Measurements from ENCODE around the gene LNPEP.

The LNPEP gene

DNA sequence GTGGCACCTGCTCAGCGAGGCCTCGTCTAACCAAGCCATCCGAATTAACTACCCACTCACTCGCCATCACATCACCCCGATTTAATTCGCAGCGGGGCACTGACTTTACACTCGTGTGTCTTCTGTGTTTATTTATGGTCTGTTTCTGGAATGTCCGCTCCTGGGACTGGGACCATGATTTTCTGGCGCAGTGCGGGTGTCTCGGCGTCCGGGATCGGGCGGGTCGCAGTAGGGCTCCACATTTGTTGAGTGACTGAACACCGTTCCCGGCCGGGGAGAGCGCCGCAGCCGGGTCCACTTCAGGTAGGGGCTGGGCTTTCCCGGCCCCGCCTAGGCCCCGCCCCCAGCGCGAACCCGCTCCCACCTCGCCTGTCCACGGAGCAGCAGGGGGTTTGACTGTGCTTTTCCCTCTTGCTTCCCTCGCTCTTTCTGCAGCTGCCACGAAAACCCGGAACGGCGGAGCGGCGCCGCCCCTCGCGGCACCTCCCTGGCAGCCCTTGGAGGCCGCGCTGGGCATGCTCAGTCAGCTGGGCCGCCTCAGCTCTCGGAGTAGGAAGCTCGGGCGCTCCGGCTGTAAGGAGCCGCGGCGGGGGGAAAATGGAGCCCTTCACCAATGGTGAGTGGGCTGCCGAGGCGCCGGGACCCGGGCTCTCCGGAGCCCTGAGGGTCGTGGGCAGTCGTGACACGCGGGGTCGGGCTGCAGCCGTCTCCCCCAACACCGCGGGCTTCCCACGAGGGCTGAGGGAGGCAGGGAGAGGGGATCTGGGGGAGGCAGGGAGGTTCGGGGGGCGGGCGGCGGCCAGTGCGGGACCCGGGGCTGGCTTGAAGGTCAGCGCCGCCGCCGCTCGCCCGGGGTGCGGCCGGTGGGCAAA is at the start of gene LNPEP:
TSS of gene LNPEP (plus strand) at position 522 of the 872 bp plus-strand sequence. CDS start at position 598, 76 bp downstream.
- TF ChIP-seq, protein P1, sequence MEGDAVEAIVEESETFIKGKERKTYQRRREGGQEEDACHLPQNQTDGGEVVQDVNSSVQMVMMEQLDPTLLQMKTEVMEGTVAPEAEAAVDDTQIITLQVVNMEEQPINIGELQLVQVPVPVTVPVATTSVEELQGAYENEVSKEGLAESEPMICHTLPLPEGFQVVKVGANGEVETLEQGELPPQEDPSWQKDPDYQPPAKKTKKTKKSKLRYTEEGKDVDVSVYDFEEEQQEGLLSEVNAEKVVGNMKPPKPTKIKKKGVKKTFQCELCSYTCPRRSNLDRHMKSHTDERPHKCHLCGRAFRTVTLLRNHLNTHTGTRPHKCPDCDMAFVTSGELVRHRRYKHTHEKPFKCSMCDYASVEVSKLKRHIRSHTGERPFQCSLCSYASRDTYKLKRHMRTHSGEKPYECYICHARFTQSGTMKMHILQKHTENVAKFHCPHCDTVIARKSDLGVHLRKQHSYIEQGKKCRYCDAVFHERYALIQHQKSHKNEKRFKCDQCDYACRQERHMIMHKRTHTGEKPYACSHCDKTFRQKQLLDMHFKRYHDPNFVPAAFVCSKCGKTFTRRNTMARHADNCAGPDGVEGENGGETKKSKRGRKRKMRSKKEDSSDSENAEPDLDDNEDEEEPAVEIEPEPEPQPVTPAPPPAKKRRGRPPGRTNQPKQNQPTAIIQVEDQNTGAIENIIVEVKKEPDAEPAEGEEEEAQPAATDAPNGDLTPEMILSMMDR (IDR thresholded peaks at IDR 0.05; ENCODE audit: insufficient read depth, low read depth, low read length, missing control alignments): no peak
- peak; percentile 99 for DNase-seq (ENCODE audit: low read depth)
- H3K4me3 ChIP-seq (ENCODE audit: low read length): peak within 1 kb of the TSS; percentile 82

GRCh38 chr5:96893342-96893741 is 42.5 kb upstream of the LNPEP start:
- peak; percentile 67 for DNase-seq (ENCODE audit: low read depth)
- H3K4me3 ChIP-seq (ENCODE audit: low read length): no peak overlapping the region
- TF ChIP-seq, protein P1 (IDR thresholded peaks at IDR 0.05; ENCODE audit: insufficient read depth, low read depth, low read length, missing control alignments): no peak

DNA sequence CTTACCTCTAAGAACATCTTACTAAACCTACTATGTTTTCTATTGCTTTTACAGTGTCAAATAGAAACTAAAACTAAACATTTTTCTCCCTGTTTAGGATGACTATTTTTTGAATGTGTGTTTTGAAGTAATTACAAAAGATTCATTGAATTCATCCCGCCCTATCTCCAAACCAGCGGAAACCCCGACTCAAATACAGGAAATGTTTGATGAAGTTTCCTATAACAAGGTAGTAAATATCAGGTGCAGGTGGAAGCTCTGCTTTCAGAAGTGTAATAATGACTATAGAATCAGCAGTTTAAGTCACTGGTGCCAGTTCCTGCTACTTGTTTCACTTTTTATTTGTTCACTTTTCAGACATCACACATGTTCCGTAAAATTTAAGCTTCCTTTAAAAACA is 39.6 kb upstream of the LNPEP start:
- H3K4me3 ChIP-seq (ENCODE audit: low read length): no peak overlapping the region
- TF ChIP-seq, protein P1 (IDR thresholded peaks at IDR 0.05; ENCODE audit: insufficient read depth, low read depth, low read length, missing control alignments): no peak
- no peak for DNase-seq (ENCODE audit: low read depth)

DNA sequence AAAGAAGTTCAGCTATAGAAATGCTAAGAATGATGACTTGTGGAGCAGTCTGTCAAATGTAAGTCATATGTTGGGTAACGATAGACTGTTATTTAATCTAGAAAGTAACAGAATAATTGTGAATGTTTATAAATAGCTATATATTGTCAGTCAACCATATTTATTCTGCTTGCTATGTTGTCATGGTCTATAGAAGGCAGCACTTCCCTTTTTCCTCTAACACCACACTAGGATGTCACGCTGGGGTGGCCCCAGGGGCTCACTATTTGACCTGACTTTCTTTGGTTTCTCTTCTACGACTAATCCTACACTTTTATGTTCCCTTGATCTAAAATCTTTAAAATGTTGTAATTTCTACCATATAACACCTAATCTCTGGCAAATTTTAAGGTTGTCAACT is 39.1 kb upstream of the LNPEP start:
- DNase-seq (ENCODE audit: low read depth): no peak
- TF ChIP-seq, protein P1 (IDR thresholded peaks at IDR 0.05; ENCODE audit: insufficient read depth, low read depth, low read length, missing control alignments): no peak
- no peak overlapping the region for H3K4me3 ChIP-seq (ENCODE audit: low read length)

DNA sequence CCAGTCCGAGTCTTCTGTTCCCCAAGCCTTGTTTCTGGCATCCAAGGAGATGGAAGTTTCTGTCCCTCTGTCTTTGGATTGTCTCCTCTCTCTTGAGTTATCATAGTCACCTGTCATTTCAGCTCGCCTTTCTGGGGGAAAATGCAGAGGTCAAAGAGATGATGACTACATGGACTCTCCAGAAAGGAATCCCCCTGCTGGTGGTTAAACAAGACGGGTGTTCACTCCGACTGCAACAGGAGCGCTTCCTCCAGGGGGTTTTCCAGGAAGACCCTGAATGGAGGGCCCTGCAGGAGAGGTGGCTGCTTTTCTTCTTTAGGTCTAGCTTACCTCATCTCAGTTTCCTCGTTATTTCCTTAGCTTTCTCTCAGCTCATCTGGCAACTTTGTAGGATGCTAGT is 34.5 kb upstream of the LNPEP start:
- TF ChIP-seq, protein P1 (IDR thresholded peaks at IDR 0.05; ENCODE audit: insufficient read depth, low read depth, low read length, missing control alignments): no peak
- no peak overlapping the region for H3K4me3 ChIP-seq (ENCODE audit: low read length)
- DNase-seq (ENCODE audit: low read depth): no peak

- no peak overlapping the region for H3K4me3 ChIP-seq (ENCODE audit: low read length)
- TF ChIP-seq, protein P1 (IDR thresholded peaks at IDR 0.05; ENCODE audit: insufficient read depth, low read depth, low read length, missing control alignments): no peak
- no peak for DNase-seq (ENCODE audit: low read depth)
Observed at GRCh38 chr5:96901841-96902240, 34.0 kb upstream of the LNPEP start.

DNA sequence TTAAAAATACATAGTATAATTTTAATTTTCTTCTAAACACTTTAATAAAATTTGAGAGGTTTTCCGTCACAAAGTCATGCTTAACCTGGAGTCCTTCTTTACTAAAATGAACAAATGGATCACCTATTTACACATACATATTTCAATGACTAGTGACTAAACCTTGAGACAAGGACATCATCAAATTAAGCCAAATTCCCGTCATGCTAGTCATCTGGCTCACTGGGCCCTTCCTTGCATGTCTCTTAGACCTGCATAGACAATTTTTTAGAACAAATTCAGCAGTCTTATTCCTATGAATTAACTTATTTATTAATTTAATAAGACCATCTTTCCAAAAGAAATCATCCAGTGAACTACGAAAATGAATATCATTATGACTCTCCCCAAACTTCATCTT is 33.0 kb upstream of the LNPEP start:
- TF ChIP-seq, protein P1 (IDR thresholded peaks at IDR 0.05; ENCODE audit: insufficient read depth, low read depth, low read length, missing control alignments): no peak

More for the DNA sequence above, 33.0 kb upstream of the LNPEP start:
- H3K4me3 ChIP-seq (ENCODE audit: low read length): no peak overlapping the region
- DNase-seq (ENCODE audit: low read depth): no peak

All from epithelial cell of esophagus (primary cell).